Kidney (tissue), 14 donors: Measurements from ENCODE around the gene SLC37A4. TPM values are rescaled to one million over a fixed set of nuclear protein-coding genes. Genes with fewer than 3 reads are reported as not detected.
A peak's percentile ranks its signal among the peaks of the same experiment; 100 is the strongest.
"Not testable (repeated sequence)": the region's sequence is repeated elsewhere in the genome, so short reads cannot be mapped to it uniquely, and the experiment has no call there.

Experiments used
- DNase-seq, 5 donors: peaks; one replicate each; pipeline ENCODE4 v3.0.0-alpha.2; 2013 to 2020
- FAIRE-seq: peaks from 2 replicates; lab custom pipeline; 2012; peaks lifted over from hg19 to GRCh38; lab: Jason Lieb, UNC
- H3K27ac ChIP-seq, 2 donors: one replicate each; pipeline ENCODE4 v1.7.0; 2013; ENCODE audit warnings: low read depth in 2 of 2, low read length in 2 of 2, inconsistent platforms in 1 of 2
- H3K27me3 ChIP-seq: one replicate; pipeline ENCODE4 v1.7.1; 2013; ENCODE audit warnings: low read length, inconsistent platforms; ENCODE audit not compliant: control insufficient read depth, insufficient read depth
- H3K36me3 ChIP-seq, 3 donors: one replicate each; pipeline versions ENCODE4 v1.7.0 to v1.7.1; 2013; ENCODE audit warnings: low read length in 3 of 3, control low read depth in 1 of 3, inconsistent platforms in 1 of 3; ENCODE audit not compliant: insufficient read depth in 3 of 3, control insufficient read depth in 2 of 3
- H3K4me1 ChIP-seq, 3 donors: one replicate each; pipeline versions ENCODE4 v1.7.0 to v1.7.1; 2013; ENCODE audit warnings: low read length in 3 of 3, inconsistent platforms in 1 of 3, low read depth in 1 of 3; ENCODE audit not compliant: control insufficient read depth in 2 of 3, insufficient read depth in 2 of 3
- H3K4me3 ChIP-seq, 3 donors: one replicate each; pipeline versions ENCODE4 v1.7.0 to v1.8.1; 2013; ENCODE audit warnings: low read length in 3 of 3, control low read depth in 1 of 3, inconsistent platforms in 1 of 3
- H3K9ac ChIP-seq, 3 donors: one replicate each; pipeline versions ENCODE4 v1.7.0 to v1.7.1; 2013; ENCODE audit warnings: low read length in 3 of 3, control low read depth in 1 of 3, inconsistent platforms in 1 of 3
- H3K9me3 ChIP-seq, 3 donors: one replicate each; pipeline versions ENCODE4 v1.7.0 to v1.7.1; 2013; ENCODE audit warnings: low read length in 3 of 3, control low read depth in 1 of 3, inconsistent platforms in 1 of 3; ENCODE audit not compliant: control insufficient read depth in 2 of 3, insufficient read depth in 1 of 3
- intact Hi-C: fragments of 100-400 bp; cut with DNase I; formaldehyde crosslinking; loops from one replicate; pipeline ENCODE4 v1.11.1; 2022
- polyA plus RNA-seq: library from polyadenylated mRNA; stranded (reverse); fragments of 350-450 nt; fragmentation: Illumina TruSeq; extraction: RNeasy Lipid Tissue Mini Kit (QIAGEN cat#74804); gene quantifications from one replicate; pipeline ENCODE4 v1.2.3, GENCODE V29; 2014; ENCODE audit warnings: low read depth, low replicate concordance; ENCODE audit not compliant: insufficient read depth
- total RNA-seq: library from RNA; stranded (reverse); fragmentation: NEBNext Ultra II Directional; extraction: Animal tissue kit (Norgen Biotek cat#: 25700); gene quantifications from one replicate; pipeline ENCODE4 v1.2.1, GENCODE V29; 2021
- TF ChIP-seq, protein P1 (sequence below): IDR thresholded peaks from 3 replicates; pipeline ENCODE4 v1.5.1; 2012; ENCODE audit warnings: mild to moderate bottlenecking, moderate library complexity, borderline replicate concordance; ENCODE audit not compliant: insufficient read depth; ENCODE audit errors: extremely low read depth
- donor health status: control.
- donor health status: control.
- donor health status: control.
- donor health status: control.
- donor health status: control.
- donor health status: DM: yes; HTN: yes; CAD: no.
- donor health status: Normal renal cell carcinoma (clear cell type).

SLC37A4 gene
- total and polyA plus RNA-seq, 2 donors from 2014 or later, result 49.5 to 115 TPM

DNA sequence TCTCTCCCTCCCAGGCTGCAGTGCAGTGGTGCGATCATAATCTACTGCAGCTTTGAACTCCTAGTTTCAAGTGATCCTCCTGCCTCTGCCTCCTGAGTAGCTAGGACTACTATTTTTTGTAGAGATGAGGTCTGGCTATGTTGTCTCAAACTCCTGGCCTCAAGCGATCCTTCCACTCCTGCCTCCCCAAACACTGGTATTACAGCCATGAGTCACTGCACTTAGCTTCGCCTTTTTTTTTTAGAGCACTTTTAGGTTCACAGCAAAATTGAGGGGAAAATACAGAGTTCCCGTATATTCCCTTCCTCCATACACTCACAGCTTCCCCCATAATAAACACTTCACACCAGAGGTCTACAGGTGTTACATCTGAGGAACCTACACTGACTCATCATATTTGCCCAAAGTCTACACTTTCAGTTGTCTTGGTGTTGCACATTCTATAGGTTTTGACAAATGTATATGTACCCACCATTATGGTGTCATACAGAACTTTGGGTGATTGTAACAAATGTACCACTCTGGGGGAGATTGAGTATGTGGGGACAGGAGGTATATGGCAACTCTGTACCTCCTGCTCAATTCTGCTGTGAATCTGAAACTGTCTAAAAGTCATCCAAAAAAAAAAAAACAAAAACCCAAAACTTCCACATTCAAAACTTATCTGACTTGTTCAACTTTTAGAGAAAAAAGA lies 11.3 kb upstream of the SLC37A4 start:
- Histone ChIP-seq H3K9me3 (no peaks in the 10 kb centered on the region), H3K27ac (no peak overlapping the region), H3K27me3 (no peaks in the 10 kb centered on the region), H3K4me3 (no peak overlapping the region), H3K36me3 (peaks cover 0 to 11% (median 11%) of the 10 kb centered on the region in 3 donors), H3K4me1 (no peaks in the 10 kb centered on the region), H3K9ac (no peak overlapping the region)
- no peak for DNase-seq
- no peak for FAIRE-seq
- intact Hi-C loops, result no loop called here
- TF ChIP-seq, protein P1, sequence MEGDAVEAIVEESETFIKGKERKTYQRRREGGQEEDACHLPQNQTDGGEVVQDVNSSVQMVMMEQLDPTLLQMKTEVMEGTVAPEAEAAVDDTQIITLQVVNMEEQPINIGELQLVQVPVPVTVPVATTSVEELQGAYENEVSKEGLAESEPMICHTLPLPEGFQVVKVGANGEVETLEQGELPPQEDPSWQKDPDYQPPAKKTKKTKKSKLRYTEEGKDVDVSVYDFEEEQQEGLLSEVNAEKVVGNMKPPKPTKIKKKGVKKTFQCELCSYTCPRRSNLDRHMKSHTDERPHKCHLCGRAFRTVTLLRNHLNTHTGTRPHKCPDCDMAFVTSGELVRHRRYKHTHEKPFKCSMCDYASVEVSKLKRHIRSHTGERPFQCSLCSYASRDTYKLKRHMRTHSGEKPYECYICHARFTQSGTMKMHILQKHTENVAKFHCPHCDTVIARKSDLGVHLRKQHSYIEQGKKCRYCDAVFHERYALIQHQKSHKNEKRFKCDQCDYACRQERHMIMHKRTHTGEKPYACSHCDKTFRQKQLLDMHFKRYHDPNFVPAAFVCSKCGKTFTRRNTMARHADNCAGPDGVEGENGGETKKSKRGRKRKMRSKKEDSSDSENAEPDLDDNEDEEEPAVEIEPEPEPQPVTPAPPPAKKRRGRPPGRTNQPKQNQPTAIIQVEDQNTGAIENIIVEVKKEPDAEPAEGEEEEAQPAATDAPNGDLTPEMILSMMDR, result no peak

- H3K27me3 ChIP-seq, intact Hi-C loops, FAIRE-seq: not testable (repeated sequence)
Observed at GRCh38 chr11:119039471-119039870, 8.8 kb upstream of the SLC37A4 start.

DNA sequence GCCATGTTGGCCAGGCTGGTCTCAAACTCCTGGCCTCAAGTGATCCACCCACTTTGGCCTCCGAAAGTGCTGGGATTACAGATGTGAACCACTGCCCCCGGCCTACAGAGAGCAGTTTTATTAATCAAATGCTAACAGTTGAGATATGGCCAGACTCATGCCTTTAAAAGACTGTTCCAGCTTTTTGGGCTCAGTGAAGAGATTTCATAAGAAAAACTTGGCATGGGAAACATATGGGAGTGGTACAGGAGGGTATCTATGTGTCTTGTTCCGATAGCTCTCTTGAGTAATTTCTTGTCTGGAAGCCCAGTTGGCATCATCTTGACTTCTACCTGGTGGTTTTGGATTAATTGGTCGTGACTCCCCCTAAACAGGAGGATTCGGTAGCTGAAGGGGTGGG lies 8.2 kb upstream of the SLC37A4 start:
- H3K4me1 ChIP-seq, result no peaks in the 10 kb centered on the region
- H3K9me3 ChIP-seq, result no peaks in the 10 kb centered on the region
- H3K27ac ChIP-seq, result no peak overlapping the region
- H3K27me3 ChIP-seq, result no peaks in the 10 kb centered on the region
- H3K36me3 ChIP-seq, result no peaks in the 10 kb centered on the region
- H3K9ac ChIP-seq, result no peak overlapping the region
- FAIRE-seq (no peak), DNase-seq (no peak)
- intact Hi-C loops, result no loop called here
- no peak overlapping the region for H3K4me3 ChIP-seq
- TF ChIP-seq, protein P1, result no peak

More at GRCh38 chr11:119039471-119039870, 8.8 kb upstream of the SLC37A4 start:
- DNase-seq, result peak in 1 of 5 donors; percentile 8
- H3K4me3 ChIP-seq, H3K9ac ChIP-seq, H3K36me3 ChIP-seq, H3K9me3 ChIP-seq, H3K27ac ChIP-seq, H3K4me1 ChIP-seq: not testable (repeated sequence)

- H3K27ac ChIP-seq, result no peak overlapping the region
- no peaks in the 10 kb centered on the region for H3K9me3 ChIP-seq
- TF ChIP-seq, protein P1, result no peak
- DNase-seq (no peak), FAIRE-seq (no peak)
- H3K4me1 ChIP-seq, result peaks cover 0 to 3% (median 0%) of the 10 kb centered on the region in 3 donors
- no peaks in the 10 kb centered on the region for H3K36me3 ChIP-seq
- no peak overlapping the region for H3K9ac ChIP-seq
- H3K27me3 ChIP-seq, result no peaks in the 10 kb centered on the region
- intact Hi-C loops, result no loop called here
- H3K4me3 ChIP-seq, result no peak overlapping the region
Observed at GRCh38 chr11:119034813-119035212, 4.1 kb upstream of the SLC37A4 start.

DNA sequence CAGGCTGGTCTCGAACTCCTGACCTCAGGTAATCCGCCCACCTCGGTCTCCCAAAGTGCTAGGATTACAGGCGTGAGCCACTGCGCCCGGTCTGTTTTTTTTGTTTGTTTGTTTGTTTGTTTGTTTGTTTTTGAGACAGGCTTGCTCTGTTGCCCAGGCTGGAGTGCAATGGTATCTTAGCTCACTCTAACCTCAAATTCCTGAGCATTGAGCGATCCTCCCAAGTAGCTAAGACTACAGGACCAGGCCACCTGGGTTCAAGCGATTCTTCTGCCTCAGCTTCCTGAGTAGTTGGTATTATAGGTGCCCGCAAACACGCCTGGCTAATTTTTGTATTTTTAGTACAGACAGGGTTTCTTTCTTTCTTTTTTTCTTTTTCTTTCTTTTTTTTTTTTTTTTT lies 2.7 kb upstream of the SLC37A4 start:
- intact Hi-C loops, DNase-seq, H3K27me3 ChIP-seq, H3K9me3 ChIP-seq, H3K27ac ChIP-seq, FAIRE-seq, H3K9ac ChIP-seq, H3K36me3 ChIP-seq, H3K4me3 ChIP-seq: not testable (repeated sequence)
- H3K4me1 ChIP-seq, result peaks cover 5 to 14% (median 9%) of the 10 kb centered on the region in 3 donors
